Muscle layer of colon (tissue), 2 donors: ENCODE results near the gene TAB2.

ENCODE experiments used
- H3K27ac ChIP-seq: one replicate; pipeline ENCODE4 v1.7.0; 2013; ENCODE audit warnings: low read depth, mild to moderate bottlenecking, low read length, moderate library complexity
- H3K27me3 ChIP-seq, 2 donors: one replicate each; pipeline ENCODE4 v1.7.0; 2013; ENCODE audit warnings: low read length in 2 of 2, mild to moderate bottlenecking in 2 of 2; ENCODE audit not compliant: insufficient read depth in 2 of 2, control insufficient read depth in 1 of 2
- H3K36me3 ChIP-seq: one replicate; pipeline ENCODE4 v1.7.0; 2013; ENCODE audit warnings: mild to moderate bottlenecking, low read length; ENCODE audit not compliant: insufficient read depth
- H3K4me1 ChIP-seq: one replicate; pipeline ENCODE4 v1.7.0; 2013; ENCODE audit warnings: mild to moderate bottlenecking, low read length; ENCODE audit not compliant: insufficient read depth
- H3K4me3 ChIP-seq, 2 donors: one replicate each; pipeline ENCODE4 v1.7.0; 2013; ENCODE audit warnings: low read length in 2 of 2, low read depth in 1 of 2, mild to moderate bottlenecking in 1 of 2, moderate library complexity in 1 of 2
- H3K9ac ChIP-seq: one replicate; pipeline ENCODE4 v1.7.0; 2013; ENCODE audit warnings: low read length
- H3K9me3 ChIP-seq: one replicate; pipeline ENCODE4 v1.7.0; 2013; ENCODE audit warnings: mild to moderate bottlenecking, low read length
- donor health status: abdominal sarcoma.
- donor health status: Adenocarcinoma of cecum.

The TAB2 gene

GRCh38 chr6:149373511-149373910 lies 56.0 kb downstream of the TAB2 start:
- no peak overlapping the region for H3K27ac ChIP-seq
- H3K9me3 ChIP-seq = no peaks in the 10 kb centered on the region
- H3K27me3 ChIP-seq = no peaks in the 10 kb centered on the region
- peaks cover 11% of the 10 kb centered on the region for H3K4me1 ChIP-seq
- no peak overlapping the region for H3K9ac ChIP-seq
- no peak overlapping the region for H3K4me3 ChIP-seq
- H3K36me3 ChIP-seq = peaks cover 8% of the 10 kb centered on the region

GRCh38 chr6:149379977-149380376 lies 62.5 kb downstream of the TAB2 start:
- Histone ChIP-seq H3K27ac (no peak overlapping the region), H3K4me1 (peaks cover 11% of the 10 kb centered on the region), H3K9ac (no peak overlapping the region), H3K36me3 (peaks cover 30% of the 10 kb centered on the region), H3K27me3 (no peaks in the 10 kb centered on the region), H3K4me3 (no peak overlapping the region), H3K9me3 (no peaks in the 10 kb centered on the region)

GRCh38 chr6:149380523-149380922 lies 63.0 kb downstream of the TAB2 start:
- no peak overlapping the region for H3K9ac ChIP-seq

GRCh38 chr6:149383371-149383770 lies 65.9 kb downstream of the TAB2 start:
- no peaks in the 10 kb centered on the region for H3K9me3 ChIP-seq
- no peaks in the 10 kb centered on the region for H3K27me3 ChIP-seq
- no peak overlapping the region for H3K9ac ChIP-seq
- H3K36me3 ChIP-seq = peaks cover 23% of the 10 kb centered on the region
- H3K27ac ChIP-seq = no peak overlapping the region
- peaks cover 17% of the 10 kb centered on the region for H3K4me1 ChIP-seq
- no peak overlapping the region for H3K4me3 ChIP-seq

More at GRCh38 chr6:149380523-149380922, 63.0 kb downstream of the TAB2 start:
- no peak overlapping the region for H3K4me3 ChIP-seq
- H3K27me3 ChIP-seq = no peaks in the 10 kb centered on the region
- H3K9me3 ChIP-seq = no peaks in the 10 kb centered on the region
- peaks cover 30% of the 10 kb centered on the region for H3K36me3 ChIP-seq
- H3K4me1 ChIP-seq = peaks cover 8% of the 10 kb centered on the region
- H3K27ac ChIP-seq = no peak overlapping the region

GRCh38 chr6:149384464-149384863 lies 67.0 kb downstream of the TAB2 start:
- Histone ChIP-seq H3K9ac (no peak overlapping the region), H3K36me3 (peaks cover 12% of the 10 kb centered on the region), H3K27me3 (no peaks in the 10 kb centered on the region), H3K9me3 (no peaks in the 10 kb centered on the region), H3K27ac (no peak overlapping the region), H3K4me3 (no peak overlapping the region), H3K4me1 (peaks cover 17% of the 10 kb centered on the region)

GRCh38 chr6:149385998-149386646 lies 68.6 kb downstream of the TAB2 start:
- H3K36me3 ChIP-seq = peaks cover 9% of the 10 kb centered on the region
- H3K4me3 ChIP-seq = no peak overlapping the region
- H3K4me1 ChIP-seq = peaks cover 22% of the 10 kb centered on the region
- no peak overlapping the region for H3K27ac ChIP-seq
- H3K27me3 ChIP-seq = no peaks in the 10 kb centered on the region
- no peaks in the 10 kb centered on the region for H3K9me3 ChIP-seq
- H3K9ac ChIP-seq = no peak overlapping the region

GRCh38 chr6:149387779-149388512 lies 70.4 kb downstream of the TAB2 start:
- Histone ChIP-seq H3K27me3 (no peaks in the 10 kb centered on the region), H3K9ac (no peak overlapping the region), H3K27ac (no peak overlapping the region), H3K4me3 (no peak overlapping the region), H3K9me3 (no peaks in the 10 kb centered on the region), H3K4me1 (peaks cover 22% of the 10 kb centered on the region), H3K36me3 (peaks cover 3% of the 10 kb centered on the region)

GRCh38 chr6:149389509-149390297 lies 72.2 kb downstream of the TAB2 start:
- H3K9ac ChIP-seq = no peak overlapping the region
- no peak overlapping the region for H3K27ac ChIP-seq

GRCh38 chr6:149392093-149392492 lies 74.6 kb downstream of the TAB2 start:
- Histone ChIP-seq H3K27ac (no peak overlapping the region), H3K9me3 (no peaks in the 10 kb centered on the region), H3K4me3 (no peak overlapping the region), H3K4me1 (peaks cover 18% of the 10 kb centered on the region), H3K9ac (no peak overlapping the region), H3K27me3 (no peaks in the 10 kb centered on the region), H3K36me3 (peaks cover 3% of the 10 kb centered on the region)

More at GRCh38 chr6:149389509-149390297, 72.2 kb downstream of the TAB2 start:
- no peaks in the 10 kb centered on the region for H3K27me3 ChIP-seq
- H3K9me3 ChIP-seq = no peaks in the 10 kb centered on the region
- no peak overlapping the region for H3K4me3 ChIP-seq
- peaks cover 22% of the 10 kb centered on the region for H3K4me1 ChIP-seq
- H3K36me3 ChIP-seq = peaks cover 3% of the 10 kb centered on the region

- Histone ChIP-seq H3K27ac (no peak overlapping the region), H3K36me3 (peaks cover 6% of the 10 kb centered on the region), H3K9me3 (no peaks in the 10 kb centered on the region)
Measured at GRCh38 chr6:149392535-149392934, 75.0 kb downstream of the TAB2 start.

GRCh38 chr6:149393002-149393679 lies 75.6 kb downstream of the TAB2 start:
- Histone ChIP-seq H3K9me3 (no peaks in the 10 kb centered on the region), H3K9ac (no peak overlapping the region), H3K27ac (no peak overlapping the region), H3K27me3 (no peaks in the 10 kb centered on the region), H3K36me3 (peaks cover 9% of the 10 kb centered on the region), H3K4me3 (no peak overlapping the region), H3K4me1 (peaks cover 7% of the 10 kb centered on the region)

More at GRCh38 chr6:149392535-149392934, 75.0 kb downstream of the TAB2 start:
- H3K9ac ChIP-seq = no peak overlapping the region
- peaks cover 13% of the 10 kb centered on the region for H3K4me1 ChIP-seq
- no peak overlapping the region for H3K4me3 ChIP-seq
- H3K27me3 ChIP-seq = no peaks in the 10 kb centered on the region
